Prostate gland (tissue), 2 donors: ENCODE results near the gene GRK1.

Experiments
- CTCF ChIP-seq, 4 experiments: fragments of 200-600 bp in 2 of 4; fragments of 450-650 bp in 2 of 4; sonication (generic) in 2 of 4; IDR thresholded peaks; 1 replicate in 3 of 4; 2 replicates in 1 of 4; pipeline ENCODE4 v1.5.1; 2016 to 2019; ENCODE audit warnings: antibody characterized with exemption in 4 of 4, mild to moderate bottlenecking in 2 of 4, moderate library complexity in 2 of 4
- POLR2A ChIP-seq: fragments of 450-650 bp; IDR thresholded peaks from one replicate; pipeline ENCODE4 v1.6.1; 2016; ENCODE audit warnings: antibody characterized with exemption, mild to moderate bottlenecking
- POLR2AphosphoS5 ChIP-seq: sonication (generic); formaldehyde crosslinking; IDR thresholded peaks from one replicate; pipeline ENCODE4 v1.6.1; 2017; ENCODE audit warnings: antibody characterized with exemption

- TF ChIP-seq CTCF (IDR thresholded peaks at IDR 0.05) (no peak), POLR2A (no peak), POLR2AphosphoS5 (no peak)
Measured at GRCh38 chr13:113659337-113659736, 7.7 kb upstream of the GRK1 start.
